ENCODE data around the gene FDX2. TPM values are rescaled to one million over a fixed set of nuclear protein-coding genes. Genes with fewer than 3 reads are reported as not detected.

The FDX2 gene
- polyA plus RNA-seq, 4 donors: 15.1 to 22.9 (median 18.0) TPM

DNA sequence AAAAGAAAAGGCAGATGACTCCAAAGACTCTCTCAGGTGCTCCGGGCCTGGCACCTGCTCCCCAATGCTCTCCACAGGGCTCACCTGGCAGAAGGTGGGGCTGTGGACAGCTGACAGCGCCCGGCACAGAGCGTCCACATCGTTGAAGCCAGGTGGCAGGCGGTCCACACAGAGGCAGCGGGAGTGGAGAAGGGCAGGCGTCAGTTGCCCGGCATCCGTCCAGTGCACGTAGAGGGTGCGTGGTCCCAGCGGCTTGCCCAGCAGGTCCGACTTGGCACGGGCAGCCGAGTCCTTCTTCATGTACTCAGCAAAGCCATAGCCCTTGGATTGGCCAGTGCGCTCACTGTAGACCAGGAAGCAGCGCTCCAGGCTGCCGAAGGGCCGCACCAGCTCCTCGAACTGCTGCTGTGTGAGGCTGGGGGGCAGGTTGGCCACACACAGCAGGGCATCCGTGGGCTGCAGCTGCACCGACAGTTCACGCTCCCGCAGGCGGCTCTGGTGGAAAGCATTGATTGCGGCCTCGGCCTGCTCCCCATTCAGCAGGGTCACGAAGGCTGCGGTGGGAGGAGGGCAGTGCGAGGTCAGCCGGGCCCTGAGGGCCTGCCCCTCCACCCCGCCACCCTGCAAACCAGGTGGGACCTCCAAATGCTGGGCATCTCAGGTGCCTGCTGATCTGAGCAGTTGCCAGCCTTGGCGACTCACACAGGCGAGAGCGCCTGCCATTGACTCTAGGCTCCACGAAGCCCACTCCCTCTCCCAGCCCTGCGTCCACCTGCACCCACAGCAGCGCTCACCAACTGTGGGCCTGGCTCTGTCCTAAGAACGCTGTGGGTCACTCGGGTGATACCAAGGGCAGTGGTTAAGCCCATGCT is 13.0 kb upstream of the FDX2 start:
- H3K36me3 ChIP-seq (ENCODE audit: control insufficient read depth in 3 of 3, insufficient read depth in 2 of 3, low read depth in 1 of 3, low read length in 3 of 3): peaks cover 25 to 74% (median 28%) of the 10 kb centered on the region in 3 donors
- no peaks in the 10 kb centered on the region for H3K9me3 ChIP-seq (ENCODE audit: control insufficient read depth in 2 of 2, insufficient read depth in 1 of 2, low read depth in 1 of 2, low read length in 1 of 2)
- H3K27me3 ChIP-seq (ENCODE audit: control insufficient read depth in 3 of 3, insufficient read depth in 3 of 3, low read length in 3 of 3): no peaks in the 10 kb centered on the region
- DNase-seq (no peak), FAIRE-seq (no peak)
- H3K4me1 ChIP-seq (ENCODE audit: control insufficient read depth in 3 of 3, insufficient read depth in 2 of 3, low read depth in 1 of 3, low read length in 2 of 3): peaks cover 0 to 9% (median 0%) of the 10 kb centered on the region in 3 donors
- WGBS, 3 donors: 95 to 97% (median 96%) methylated on average over 39 to 41 of the region's 41 CpGs
- H3K4me3 ChIP-seq (ENCODE audit: low read depth in 1 of 3, low read length in 3 of 3): no peak overlapping the region
- no peak overlapping the region for H3K27ac ChIP-seq (ENCODE audit: low read depth in 1 of 3, low read length in 2 of 3)

DNA sequence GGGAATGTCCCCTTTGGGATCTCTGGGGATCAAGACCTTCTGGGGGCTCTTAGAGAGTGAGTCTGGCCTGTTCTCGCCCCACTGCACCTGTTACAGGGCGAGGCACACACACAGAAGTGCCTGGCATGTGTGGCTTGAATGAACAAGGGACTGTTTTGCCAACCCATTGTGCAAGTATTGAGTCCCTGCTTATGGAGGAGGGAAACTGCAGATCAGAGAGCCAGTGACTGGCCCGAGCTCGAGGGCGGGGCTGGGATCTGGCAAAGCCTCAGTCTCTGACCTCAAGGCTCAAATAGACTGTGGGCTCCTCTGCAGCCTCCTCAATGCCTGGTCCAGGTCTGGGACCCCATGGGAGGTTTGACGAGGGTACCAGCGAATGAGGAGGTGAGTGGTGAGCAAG is 12.0 kb upstream of the FDX2 start:
- Histone ChIP-seq H3K9me3 (ENCODE audit: control insufficient read depth in 2 of 2, insufficient read depth in 1 of 2, low read depth in 1 of 2, low read length in 1 of 2) (no peaks in the 10 kb centered on the region), H3K36me3 (ENCODE audit: control insufficient read depth in 3 of 3, insufficient read depth in 2 of 3, low read depth in 1 of 3, low read length in 3 of 3) (peaks cover 27 to 84% (median 30%) of the 10 kb centered on the region in 3 donors), H3K4me1 (ENCODE audit: control insufficient read depth in 3 of 3, insufficient read depth in 2 of 3, low read depth in 1 of 3, low read length in 2 of 3) (peaks cover 0 to 11% (median 0%) of the 10 kb centered on the region in 3 donors), H3K4me3 (ENCODE audit: low read depth in 1 of 3, low read length in 3 of 3) (no peak overlapping the region), H3K27me3 (ENCODE audit: control insufficient read depth in 3 of 3, insufficient read depth in 3 of 3, low read length in 3 of 3) (no peaks in the 10 kb centered on the region), H3K27ac (ENCODE audit: low read depth in 1 of 3, low read length in 2 of 3) (no peak overlapping the region)
- no peak for DNase-seq
- no peak for FAIRE-seq
- 82 to 92% (median 87%) methylated on average over 7 of the region's 7 CpGs for WGBS, 3 donors

DNA sequence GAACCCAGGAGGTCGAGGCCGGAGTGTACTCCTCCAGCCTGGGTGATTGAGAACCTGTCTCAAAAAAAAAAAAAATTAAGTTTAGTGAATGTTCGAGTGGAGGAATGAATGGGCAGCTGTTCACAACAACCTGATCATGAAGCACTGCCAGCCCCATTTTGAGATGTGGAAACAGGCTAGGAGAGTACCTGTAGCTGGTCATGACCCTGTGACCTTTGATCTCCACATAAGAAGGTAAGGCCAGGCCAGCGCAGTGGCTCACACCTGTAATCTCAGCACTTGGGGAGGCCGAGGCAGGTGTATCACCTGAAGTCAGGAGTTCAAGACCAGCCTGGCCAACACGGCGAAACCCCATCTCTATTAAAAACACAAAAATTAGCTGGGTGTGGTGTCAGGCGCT is 9.9 kb upstream of the FDX2 start:
- DNase-seq (peak in 1 of 2 donors; percentile 16), FAIRE-seq (no peak)
- Histone ChIP-seq H3K4me1 (ENCODE audit: control insufficient read depth in 3 of 3, insufficient read depth in 2 of 3, low read depth in 1 of 3, low read length in 2 of 3) (peaks cover 0 to 20% (median 6%) of the 10 kb centered on the region in 3 donors), H3K36me3 (ENCODE audit: control insufficient read depth in 3 of 3, insufficient read depth in 2 of 3, low read depth in 1 of 3, low read length in 3 of 3) (peaks cover 28 to 98% (median 31%) of the 10 kb centered on the region in 3 donors), H3K4me3 (ENCODE audit: low read depth in 1 of 3, low read length in 3 of 3) (no peak overlapping the region), H3K9me3 (ENCODE audit: control insufficient read depth in 2 of 2, insufficient read depth in 1 of 2, low read depth in 1 of 2, low read length in 1 of 2) (no peaks in the 10 kb centered on the region), H3K27ac (ENCODE audit: low read depth in 1 of 3, low read length in 2 of 3) (no peak overlapping the region), H3K27me3 (ENCODE audit: control insufficient read depth in 3 of 3, insufficient read depth in 3 of 3, low read length in 3 of 3) (no peaks in the 10 kb centered on the region)
- 70 to 89% (median 79%) methylated on average over 8 of the region's 8 CpGs for WGBS, 3 donors

DNA sequence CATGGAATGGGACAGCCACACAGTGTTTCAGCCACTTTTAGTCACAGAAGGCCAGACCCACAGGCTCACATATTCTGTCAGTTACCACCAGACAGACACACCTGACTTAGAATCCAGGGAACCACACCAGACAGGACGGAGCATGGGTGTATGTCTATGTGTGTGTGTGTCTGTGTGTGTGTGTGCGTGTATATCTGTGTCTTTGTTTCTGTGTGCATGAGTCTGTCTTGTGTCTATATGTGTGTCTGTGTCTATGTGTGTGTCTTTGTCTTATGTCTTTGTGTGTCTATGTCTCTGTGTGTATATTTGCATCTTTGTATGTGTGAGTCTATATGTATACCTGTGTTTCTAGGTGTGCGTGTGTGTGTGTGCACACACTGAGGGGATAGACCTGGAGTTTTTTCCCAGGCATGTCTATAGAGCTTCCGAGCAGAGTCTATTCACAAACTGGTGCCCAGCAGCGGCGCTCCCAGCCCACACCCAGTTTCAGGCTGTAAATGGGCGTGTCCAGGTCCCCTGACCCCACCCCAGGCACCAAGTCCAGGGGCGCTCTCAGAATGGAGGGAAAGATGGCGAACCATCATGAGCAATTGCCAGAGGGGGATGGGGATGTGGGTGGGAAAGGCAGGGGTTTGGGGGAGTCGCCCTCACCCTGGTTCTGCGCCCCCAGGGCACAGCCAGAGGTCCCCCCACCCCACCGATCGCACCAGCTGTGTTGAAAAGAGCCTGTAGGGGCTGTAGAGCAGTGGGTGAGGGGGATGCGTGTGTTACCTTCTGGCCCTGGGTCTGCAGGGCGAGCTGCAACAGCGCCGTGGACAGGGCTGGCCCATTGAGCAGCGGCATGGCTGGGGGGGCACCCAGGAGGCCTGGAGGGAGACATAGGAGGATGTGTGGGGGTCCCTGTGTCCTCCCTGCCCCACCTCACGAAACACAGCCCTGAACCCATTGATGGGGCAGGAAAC is 6.3 kb upstream of the FDX2 start:
- FAIRE-seq: no peak
- Histone ChIP-seq H3K4me1 (ENCODE audit: control insufficient read depth in 3 of 3, insufficient read depth in 2 of 3, low read depth in 1 of 3, low read length in 2 of 3) (peaks cover 0 to 20% (median 6%) of the 10 kb centered on the region in 3 donors), H3K27me3 (ENCODE audit: control insufficient read depth in 3 of 3, insufficient read depth in 3 of 3, low read length in 3 of 3) (no peaks in the 10 kb centered on the region), H3K4me3 (ENCODE audit: low read depth in 1 of 3, low read length in 3 of 3) (no peak overlapping the region), H3K36me3 (ENCODE audit: control insufficient read depth in 3 of 3, insufficient read depth in 2 of 3, low read depth in 1 of 3, low read length in 3 of 3) (peaks cover 16 to 98% (median 27%) of the 10 kb centered on the region in 3 donors), H3K9me3 (ENCODE audit: control insufficient read depth in 2 of 2, insufficient read depth in 1 of 2, low read depth in 1 of 2, low read length in 1 of 2) (no peaks in the 10 kb centered on the region), H3K27ac (ENCODE audit: low read depth in 1 of 3, low read length in 2 of 3) (peak overlapping the region; percentile 72 to 86 (median 75))
- WGBS, 3 donors: 48 to 78% (median 67%) methylated on average over 18 to 19 of the region's 19 CpGs
- peak; percentile 91 to 92 for DNase-seq

DNA sequence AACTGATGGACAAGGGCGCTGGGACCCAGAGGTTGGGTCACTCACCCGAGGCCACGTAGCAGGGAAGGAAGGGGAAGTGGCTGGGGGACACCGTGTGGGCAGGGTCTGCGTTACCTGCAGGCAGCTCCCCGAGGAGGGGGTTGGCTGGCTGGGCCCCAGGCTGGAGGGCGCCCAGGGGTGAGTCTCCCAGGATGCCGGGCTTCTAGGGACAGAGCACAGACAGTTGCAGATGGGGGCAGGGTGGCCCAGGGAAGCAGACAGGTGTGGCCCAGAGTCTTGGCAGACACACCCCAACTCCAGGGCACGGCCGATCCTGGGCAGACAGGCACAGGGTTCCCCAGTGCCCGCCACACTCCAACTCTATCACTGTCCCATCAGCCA is 5.6 kb upstream of the FDX2 start:
- WGBS, 3 donors: 49 to 73% (median 54%) methylated on average over 11 of the region's 11 CpGs
- peak overlapping the region; percentile 72 to 86 (median 75) for H3K27ac ChIP-seq (ENCODE audit: low read depth in 1 of 3, low read length in 2 of 3)
- no peak for FAIRE-seq
- H3K4me3 ChIP-seq (ENCODE audit: low read depth in 1 of 3, low read length in 3 of 3): no peak overlapping the region
- H3K27me3 ChIP-seq (ENCODE audit: control insufficient read depth in 3 of 3, insufficient read depth in 3 of 3, low read length in 3 of 3): no peaks in the 10 kb centered on the region
- peaks cover 14 to 99% (median 23%) of the 10 kb centered on the region in 3 donors for H3K36me3 ChIP-seq (ENCODE audit: control insufficient read depth in 3 of 3, insufficient read depth in 2 of 3, low read depth in 1 of 3, low read length in 3 of 3)
- peak; percentile 63 to 79 for DNase-seq
- H3K4me1 ChIP-seq (ENCODE audit: control insufficient read depth in 3 of 3, insufficient read depth in 2 of 3, low read depth in 1 of 3, low read length in 2 of 3): peaks cover 0 to 20% (median 6%) of the 10 kb centered on the region in 3 donors
- H3K9me3 ChIP-seq (ENCODE audit: control insufficient read depth in 2 of 2, insufficient read depth in 1 of 2, low read depth in 1 of 2, low read length in 1 of 2): no peaks in the 10 kb centered on the region

DNA sequence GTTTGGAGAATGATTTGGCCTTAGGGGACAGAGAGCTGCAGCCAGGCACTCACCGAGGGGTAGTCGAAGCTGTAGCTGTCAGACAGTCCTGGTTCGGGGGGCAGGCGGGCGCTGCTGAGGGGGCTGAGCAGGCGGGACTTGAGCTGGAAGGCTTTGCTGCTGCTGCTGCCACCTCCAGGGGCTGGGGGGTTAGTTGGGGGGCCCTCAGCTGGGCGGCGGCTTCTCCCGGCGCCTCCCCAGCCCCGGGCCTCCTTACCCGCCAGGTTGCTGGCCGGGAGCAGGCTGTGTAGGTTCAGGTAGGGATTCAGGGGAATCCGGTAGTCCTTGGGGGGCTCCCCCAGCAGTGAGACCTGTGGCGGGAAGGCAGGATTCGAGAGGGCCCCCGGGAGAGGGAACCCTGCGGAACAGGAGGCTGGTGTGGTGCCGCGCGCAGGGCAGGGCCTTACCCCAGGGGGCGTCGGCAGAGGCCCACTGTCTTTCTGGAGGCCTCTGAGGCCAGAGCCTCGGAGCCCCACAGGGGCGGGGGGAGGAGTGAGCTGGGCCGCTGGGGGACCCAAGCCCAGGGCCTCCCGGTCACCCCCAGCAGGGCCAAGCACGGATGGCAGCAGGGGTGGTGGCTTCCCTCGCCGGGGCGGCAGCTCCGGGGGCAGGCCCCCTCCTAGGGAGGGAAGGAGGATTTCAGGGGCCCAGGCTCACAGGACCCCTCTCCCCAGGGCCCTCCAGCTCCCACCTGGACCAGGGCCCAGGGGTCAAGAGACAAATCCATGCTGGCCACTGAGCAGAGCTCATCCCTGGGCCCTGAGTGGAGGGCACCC is 5.0 kb upstream of the FDX2 start:
- Histone ChIP-seq H3K9me3 (ENCODE audit: control insufficient read depth in 2 of 2, insufficient read depth in 1 of 2, low read depth in 1 of 2, low read length in 1 of 2) (no peaks in the 10 kb centered on the region), H3K27me3 (ENCODE audit: control insufficient read depth in 3 of 3, insufficient read depth in 3 of 3, low read length in 3 of 3) (no peaks in the 10 kb centered on the region), H3K4me1 (ENCODE audit: control insufficient read depth in 3 of 3, insufficient read depth in 2 of 3, low read depth in 1 of 3, low read length in 2 of 3) (peaks cover 0 to 24% (median 6%) of the 10 kb centered on the region in 3 donors), H3K27ac (ENCODE audit: low read depth in 1 of 3, low read length in 2 of 3) (peak overlapping the region; percentile 72 to 86 (median 75)), H3K4me3 (ENCODE audit: low read depth in 1 of 3, low read length in 3 of 3) (no peak overlapping the region), H3K36me3 (ENCODE audit: control insufficient read depth in 3 of 3, insufficient read depth in 2 of 3, low read depth in 1 of 3, low read length in 3 of 3) (peaks cover 12 to 99% (median 22%) of the 10 kb centered on the region in 3 donors)
- FAIRE-seq: no peak
- no peak for DNase-seq
- 89 to 94% (median 94%) methylated on average over 27 to 32 of the region's 32 CpGs for WGBS, 3 donors

DNA sequence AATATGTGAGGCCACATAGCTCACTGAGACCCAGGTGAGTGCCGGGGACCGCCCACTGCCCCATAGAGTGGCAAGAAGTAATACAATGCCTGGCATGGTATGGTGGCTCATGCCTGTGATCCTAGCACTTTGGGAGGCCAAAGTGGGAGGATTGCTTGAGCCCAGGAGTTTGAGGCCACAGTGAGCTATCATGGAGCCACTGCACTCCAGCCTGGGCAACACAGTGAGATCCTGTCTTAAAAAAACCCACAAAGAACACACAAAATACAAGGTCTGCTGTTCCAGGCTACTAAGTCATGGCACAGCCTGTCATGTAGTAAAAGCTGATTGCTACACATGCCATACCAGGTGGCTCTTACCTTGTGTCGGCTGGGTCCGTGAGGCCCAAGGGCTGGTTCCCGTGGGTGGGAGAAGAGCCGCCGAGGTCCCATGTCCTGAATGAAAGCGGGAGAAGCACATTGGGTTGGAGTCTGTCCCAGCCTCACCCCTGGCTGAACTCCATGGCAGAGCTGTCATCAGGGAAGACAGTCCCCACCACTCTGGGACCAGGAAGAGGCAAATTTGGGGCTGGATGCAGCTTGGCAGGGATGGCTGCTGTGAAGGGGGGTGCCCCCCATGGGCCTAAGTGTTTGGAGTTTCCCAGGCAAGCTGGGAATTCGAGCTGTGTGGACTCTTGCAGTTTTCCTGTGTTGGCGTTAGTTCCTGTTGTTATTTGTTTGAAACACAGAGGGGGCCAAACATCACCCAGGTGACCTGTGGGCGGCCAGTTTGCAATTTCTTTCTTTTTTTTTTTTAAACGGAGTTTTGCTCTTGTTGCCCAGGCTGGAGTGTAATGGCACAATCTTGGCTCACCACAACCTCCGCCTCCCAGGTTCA is 3.2 kb upstream of the FDX2 start:
- no peaks in the 10 kb centered on the region for H3K9me3 ChIP-seq (ENCODE audit: control insufficient read depth in 2 of 2, insufficient read depth in 1 of 2, low read depth in 1 of 2, low read length in 1 of 2)
- WGBS, 3 donors: 91 to 93% (median 91%) methylated on average over 13 of the region's 13 CpGs
- FAIRE-seq (no peak), DNase-seq (no peak)
- no peaks in the 10 kb centered on the region for H3K27me3 ChIP-seq (ENCODE audit: control insufficient read depth in 3 of 3, insufficient read depth in 3 of 3, low read length in 3 of 3)
- H3K4me1 ChIP-seq (ENCODE audit: control insufficient read depth in 3 of 3, insufficient read depth in 2 of 3, low read depth in 1 of 3, low read length in 2 of 3): peaks cover 0 to 24% (median 6%) of the 10 kb centered on the region in 3 donors
- H3K27ac ChIP-seq (ENCODE audit: low read depth in 1 of 3, low read length in 2 of 3): no peak overlapping the region
- H3K4me3 ChIP-seq (ENCODE audit: low read depth in 1 of 3, low read length in 3 of 3): no peak overlapping the region
- H3K36me3 ChIP-seq (ENCODE audit: control insufficient read depth in 3 of 3, insufficient read depth in 2 of 3, low read depth in 1 of 3, low read length in 3 of 3): peaks cover 12 to 82% (median 20%) of the 10 kb centered on the region in 3 donors

All from small intestine (tissue), 7 donors.